K562 (cell line): ENCODE data around the gene CD93. TPM values are rescaled to one million over a fixed set of nuclear protein-coding genes. Genes with fewer than 3 reads are reported as not detected.
A peak's percentile ranks its signal among the peaks of the same experiment; 100 is the strongest.

Source experiments
- CXXC5 ChIP-seq: fragments of 250-450 bp; sonication (Bioruptor Pico); IDR thresholded peaks from 2 replicates; pipeline ENCODE4 v1.8.0; 2022; ENCODE audit warnings: inconsistent platforms, mild to moderate bottlenecking, moderate library complexity
- ESRRA ChIP-seq: fragments of 450-650 bp; IDR thresholded peaks from 2 replicates; pipeline ENCODE4 v1.6.1; 2014; ENCODE audit warnings: low read depth, mild to moderate bottlenecking, moderate library complexity, borderline replicate concordance
- GATAD2A ChIP-seq: fragments of 450-650 bp; IDR thresholded peaks from 2 replicates; pipeline ENCODE4 v1.6.1; 2017
- HMGN3 ChIP-seq: IDR thresholded peaks from 2 replicates; pipeline ENCODE4 v1.6.1; 2011; ENCODE audit warnings: borderline replicate concordance, low read depth, mild to moderate bottlenecking, mixed read lengths, low read length; ENCODE audit not compliant: insufficient read length; ENCODE audit errors: extremely low read depth
- MTA2 ChIP-seq: fragments of 450-650 bp; IDR thresholded peaks from 2 replicates; pipeline ENCODE4 v1.6.1; 2016; ENCODE audit warnings: low read depth
- SLC30A9 ChIP-seq: fragments of 250-450 bp; sonication (Bioruptor Pico); IDR thresholded peaks from 2 replicates; pipeline ENCODE4 v1.8.0; 2022; ENCODE audit warnings: mild to moderate bottlenecking, moderate library complexity
- TCF3 ChIP-seq: sonication (generic); formaldehyde crosslinking; IDR thresholded peaks from 2 replicates; pipeline ENCODE4 v1.4.0; 2020; ENCODE audit warnings: mild to moderate bottlenecking, missing genetic modification reagents
- XRCC3 ChIP-seq: fragments of 450-650 bp; IDR thresholded peaks from 2 replicates; pipeline ENCODE4 v1.6.1; 2017; ENCODE audit warnings: mild to moderate bottlenecking, moderate library complexity
- ZFX ChIP-seq: sonication (generic); formaldehyde crosslinking; IDR thresholded peaks from 2 replicates; pipeline ENCODE4 v1.8.0; 2022; ENCODE audit warnings: mild to moderate bottlenecking, missing genetic modification reagents, moderate library complexity
- ZNF830 ChIP-seq: fragments of 250-450 bp; sonication (Bioruptor Pico); IDR thresholded peaks from 2 replicates; pipeline ENCODE4 v1.5.0; 2021; ENCODE audit warnings: mild to moderate bottlenecking
- polyA plus RNA-seq, 8 experiments: library from polyadenylated mRNA; depleted of rRNA in 4 of 8; stranded (reverse) in 5 of 8; unstranded in 3 of 8; fragments of >200 nt; fragmentation: Nextera tagmentation in 2 of 8; fragmentation: Illumina TruSeq in 1 of 8; extraction: Ambion mirVana in 2 of 8; extraction: Trizol in 1 of 8; gene quantifications; 2 replicates each; pipeline versions ENCODE4 v1.2.1 to v1.2.3, GENCODE V29; 2011 to 2014; ENCODE audit warnings: inconsistent platforms in 1 of 8, missing spikeins in 1 of 8
- total RNA-seq, 7 experiments: library from RNA; depleted of rRNA in 6 of 7; stranded (reverse); fragments of >200 nt in 6 of 7; fragmentation: Illumina TruSeq in 2 of 7; extraction: Trizol in 2 of 7; gene quantifications; 2 replicates each; pipeline versions ENCODE4 v1.2.1 to v1.2.3, GENCODE V29; 2011 to 2021; ENCODE audit warnings: low replicate concordance in 1 of 7
- TF ChIP-seq, protein P1 (sequence below): fragments of 450-650 bp; IDR thresholded peaks from 2 replicates; pipeline ENCODE4 v1.7.1; 2018; ENCODE audit warnings: mild to moderate bottlenecking, low read depth; ENCODE audit not compliant: partially characterized antibody
- TF ChIP-seq, protein P2 (sequence below), 3 experiments: IDR thresholded peaks in 2 of 3; conservative IDR thresholded peaks in 1 of 3; 2 replicates each; pipeline ENCODE4 v1.5.1; 2011 to 2012; ENCODE audit warnings: low read length in 3 of 3, mild to moderate bottlenecking in 3 of 3, control low read depth in 2 of 3, improper control_type of control experiment in 1 of 3, inconsistent platforms in 1 of 3, low read depth in 1 of 3, mixed read lengths in 1 of 3, moderate library complexity in 1 of 3; ENCODE audit not compliant: insufficient read depth in 2 of 3
- TF ChIP-seq, protein P3 (sequence below): fragments of 250-450 bp; sonication (Bioruptor Pico); IDR thresholded peaks from 2 replicates; pipeline ENCODE4 v1.9.0; 2021; ENCODE audit warnings: mild to moderate bottlenecking, inconsistent platforms
- TF ChIP-seq, protein P4 (sequence below): sonication (generic); formaldehyde crosslinking; IDR thresholded peaks from 2 replicates; pipeline ENCODE4 v1.8.0; 2022; ENCODE audit warnings: mild to moderate bottlenecking, low read depth, missing genetic modification reagents
- TF ChIP-seq, protein P5 (sequence below): sonication (generic); formaldehyde crosslinking; IDR thresholded peaks from 2 replicates; pipeline ENCODE4 v1.8.0; 2022; ENCODE audit warnings: missing genetic modification reagents, mild to moderate bottlenecking, borderline replicate concordance
- TF ChIP-seq, protein P6 (sequence below): sonication (generic); formaldehyde crosslinking; IDR thresholded peaks from 2 replicates; pipeline ENCODE4 v1.4.0; 2020; ENCODE audit warnings: mild to moderate bottlenecking, missing genetic modification reagents

The CD93 gene
- total and polyA plus RNA-seq, 9 of the 15 experiments (the other 6 are each of a cell fraction or from before 2014, with no cell fraction given), result 0.03 to 0.20 (median 0.05) TPM

DNA sequence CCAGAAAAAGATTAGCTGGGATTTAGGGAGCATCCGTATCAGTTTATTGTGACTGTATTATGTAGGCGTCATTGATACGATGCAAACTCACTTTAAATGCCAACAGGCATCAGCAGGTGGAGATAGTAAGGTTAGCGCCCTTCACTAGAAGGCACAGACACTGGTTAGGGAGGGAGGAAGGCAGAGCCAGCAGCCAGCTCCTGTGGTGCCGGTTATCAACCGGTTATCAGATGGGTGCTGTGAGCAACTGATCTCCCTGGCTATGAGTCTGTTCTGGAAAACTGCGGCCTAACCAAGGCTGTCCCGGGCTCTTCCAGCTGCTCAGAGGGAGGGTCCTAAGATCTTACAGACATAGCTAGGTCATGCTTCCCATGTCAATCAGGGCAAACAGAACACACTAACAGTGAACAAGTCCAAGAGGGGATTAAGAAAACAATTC lies 47.5 kb upstream of the CD93 start (continued):
- TF ChIP-seq, protein P1, sequence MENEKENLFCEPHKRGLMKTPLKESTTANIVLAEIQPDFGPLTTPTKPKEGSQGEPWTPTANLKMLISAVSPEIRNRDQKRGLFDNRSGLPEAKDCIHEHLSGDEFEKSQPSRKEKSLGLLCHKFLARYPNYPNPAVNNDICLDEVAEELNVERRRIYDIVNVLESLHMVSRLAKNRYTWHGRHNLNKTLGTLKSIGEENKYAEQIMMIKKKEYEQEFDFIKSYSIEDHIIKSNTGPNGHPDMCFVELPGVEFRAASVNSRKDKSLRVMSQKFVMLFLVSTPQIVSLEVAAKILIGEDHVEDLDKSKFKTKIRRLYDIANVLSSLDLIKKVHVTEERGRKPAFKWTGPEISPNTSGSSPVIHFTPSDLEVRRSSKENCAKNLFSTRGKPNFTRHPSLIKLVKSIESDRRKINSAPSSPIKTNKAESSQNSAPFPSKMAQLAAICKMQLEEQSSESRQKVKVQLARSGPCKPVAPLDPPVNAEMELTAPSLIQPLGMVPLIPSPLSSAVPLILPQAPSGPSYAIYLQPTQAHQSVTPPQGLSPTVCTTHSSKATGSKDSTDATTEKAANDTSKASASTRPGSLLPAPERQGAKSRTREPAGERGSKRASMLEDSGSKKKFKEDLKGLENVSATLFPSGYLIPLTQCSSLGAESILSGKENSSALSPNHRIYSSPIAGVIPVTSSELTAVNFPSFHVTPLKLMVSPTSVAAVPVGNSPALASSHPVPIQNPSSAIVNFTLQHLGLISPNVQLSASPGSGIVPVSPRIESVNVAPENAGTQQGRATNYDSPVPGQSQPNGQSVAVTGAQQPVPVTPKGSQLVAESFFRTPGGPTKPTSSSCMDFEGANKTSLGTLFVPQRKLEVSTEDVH, result no peak
- TF ChIP-seq XRCC3 (no peak), HMGN3 (no peak), SLC30A9 (CRISPR knock-in tag) (no peak), TCF3 (CRISPR knock-in tag) (peak; percentile 63), ZNF830 (CRISPR knock-in tag) (no peak), GATAD2A (peak; percentile 42), CXXC5 (peak; percentile 42), MTA2 (0 out of 2 replicates have a peak, but pooled peaks have one; percentile 17), ESRRA (no peak), ZFX (CRISPR knock-in tag) (no peak)
- TF ChIP-seq, protein P2, sequence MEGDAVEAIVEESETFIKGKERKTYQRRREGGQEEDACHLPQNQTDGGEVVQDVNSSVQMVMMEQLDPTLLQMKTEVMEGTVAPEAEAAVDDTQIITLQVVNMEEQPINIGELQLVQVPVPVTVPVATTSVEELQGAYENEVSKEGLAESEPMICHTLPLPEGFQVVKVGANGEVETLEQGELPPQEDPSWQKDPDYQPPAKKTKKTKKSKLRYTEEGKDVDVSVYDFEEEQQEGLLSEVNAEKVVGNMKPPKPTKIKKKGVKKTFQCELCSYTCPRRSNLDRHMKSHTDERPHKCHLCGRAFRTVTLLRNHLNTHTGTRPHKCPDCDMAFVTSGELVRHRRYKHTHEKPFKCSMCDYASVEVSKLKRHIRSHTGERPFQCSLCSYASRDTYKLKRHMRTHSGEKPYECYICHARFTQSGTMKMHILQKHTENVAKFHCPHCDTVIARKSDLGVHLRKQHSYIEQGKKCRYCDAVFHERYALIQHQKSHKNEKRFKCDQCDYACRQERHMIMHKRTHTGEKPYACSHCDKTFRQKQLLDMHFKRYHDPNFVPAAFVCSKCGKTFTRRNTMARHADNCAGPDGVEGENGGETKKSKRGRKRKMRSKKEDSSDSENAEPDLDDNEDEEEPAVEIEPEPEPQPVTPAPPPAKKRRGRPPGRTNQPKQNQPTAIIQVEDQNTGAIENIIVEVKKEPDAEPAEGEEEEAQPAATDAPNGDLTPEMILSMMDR (IDR thresholded peaks at IDR 0.05 in 2 of 3, conservative IDR thresholded peaks at IDR 0.05 in 1 of 3; ENCODE audit: insufficient read depth in 2 of 3, low read depth in 1 of 3, low read length in 3 of 3), result peak in 2 of 3 experiments; percentile 16 to 19; a peak in 1 of 6 replicates
- TF ChIP-seq, protein P3, sequence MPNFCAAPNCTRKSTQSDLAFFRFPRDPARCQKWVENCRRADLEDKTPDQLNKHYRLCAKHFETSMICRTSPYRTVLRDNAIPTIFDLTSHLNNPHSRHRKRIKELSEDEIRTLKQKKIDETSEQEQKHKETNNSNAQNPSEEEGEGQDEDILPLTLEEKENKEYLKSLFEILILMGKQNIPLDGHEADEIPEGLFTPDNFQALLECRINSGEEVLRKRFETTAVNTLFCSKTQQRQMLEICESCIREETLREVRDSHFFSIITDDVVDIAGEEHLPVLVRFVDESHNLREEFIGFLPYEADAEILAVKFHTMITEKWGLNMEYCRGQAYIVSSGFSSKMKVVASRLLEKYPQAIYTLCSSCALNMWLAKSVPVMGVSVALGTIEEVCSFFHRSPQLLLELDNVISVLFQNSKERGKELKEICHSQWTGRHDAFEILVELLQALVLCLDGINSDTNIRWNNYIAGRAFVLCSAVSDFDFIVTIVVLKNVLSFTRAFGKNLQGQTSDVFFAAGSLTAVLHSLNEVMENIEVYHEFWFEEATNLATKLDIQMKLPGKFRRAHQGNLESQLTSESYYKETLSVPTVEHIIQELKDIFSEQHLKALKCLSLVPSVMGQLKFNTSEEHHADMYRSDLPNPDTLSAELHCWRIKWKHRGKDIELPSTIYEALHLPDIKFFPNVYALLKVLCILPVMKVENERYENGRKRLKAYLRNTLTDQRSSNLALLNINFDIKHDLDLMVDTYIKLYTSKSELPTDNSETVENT (CRISPR knock-in tag), result no peak
- TF ChIP-seq, protein P4, sequence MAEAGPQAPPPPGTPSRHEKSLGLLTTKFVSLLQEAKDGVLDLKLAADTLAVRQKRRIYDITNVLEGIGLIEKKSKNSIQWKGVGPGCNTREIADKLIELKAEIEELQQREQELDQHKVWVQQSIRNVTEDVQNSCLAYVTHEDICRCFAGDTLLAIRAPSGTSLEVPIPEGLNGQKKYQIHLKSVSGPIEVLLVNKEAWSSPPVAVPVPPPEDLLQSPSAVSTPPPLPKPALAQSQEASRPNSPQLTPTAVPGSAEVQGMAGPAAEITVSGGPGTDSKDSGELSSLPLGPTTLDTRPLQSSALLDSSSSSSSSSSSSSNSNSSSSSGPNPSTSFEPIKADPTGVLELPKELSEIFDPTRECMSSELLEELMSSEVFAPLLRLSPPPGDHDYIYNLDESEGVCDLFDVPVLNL (CRISPR knock-in tag), result no peak
- TF ChIP-seq, protein P5, sequence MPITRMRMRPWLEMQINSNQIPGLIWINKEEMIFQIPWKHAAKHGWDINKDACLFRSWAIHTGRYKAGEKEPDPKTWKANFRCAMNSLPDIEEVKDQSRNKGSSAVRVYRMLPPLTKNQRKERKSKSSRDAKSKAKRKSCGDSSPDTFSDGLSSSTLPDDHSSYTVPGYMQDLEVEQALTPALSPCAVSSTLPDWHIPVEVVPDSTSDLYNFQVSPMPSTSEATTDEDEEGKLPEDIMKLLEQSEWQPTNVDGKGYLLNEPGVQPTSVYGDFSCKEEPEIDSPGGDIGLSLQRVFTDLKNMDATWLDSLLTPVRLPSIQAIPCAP, result no peak
- TF ChIP-seq, protein P6, sequence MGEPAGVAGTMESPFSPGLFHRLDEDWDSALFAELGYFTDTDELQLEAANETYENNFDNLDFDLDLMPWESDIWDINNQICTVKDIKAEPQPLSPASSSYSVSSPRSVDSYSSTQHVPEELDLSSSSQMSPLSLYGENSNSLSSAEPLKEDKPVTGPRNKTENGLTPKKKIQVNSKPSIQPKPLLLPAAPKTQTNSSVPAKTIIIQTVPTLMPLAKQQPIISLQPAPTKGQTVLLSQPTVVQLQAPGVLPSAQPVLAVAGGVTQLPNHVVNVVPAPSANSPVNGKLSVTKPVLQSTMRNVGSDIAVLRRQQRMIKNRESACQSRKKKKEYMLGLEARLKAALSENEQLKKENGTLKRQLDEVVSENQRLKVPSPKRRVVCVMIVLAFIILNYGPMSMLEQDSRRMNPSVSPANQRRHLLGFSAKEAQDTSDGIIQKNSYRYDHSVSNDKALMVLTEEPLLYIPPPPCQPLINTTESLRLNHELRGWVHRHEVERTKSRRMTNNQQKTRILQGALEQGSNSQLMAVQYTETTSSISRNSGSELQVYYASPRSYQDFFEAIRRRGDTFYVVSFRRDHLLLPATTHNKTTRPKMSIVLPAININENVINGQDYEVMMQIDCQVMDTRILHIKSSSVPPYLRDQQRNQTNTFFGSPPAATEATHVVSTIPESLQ (CRISPR knock-in tag), result no peak
